Colonic mucosa (tissue), 4 donors: ENCODE measurements around the gene MFF. TPM values are rescaled to one million over a fixed set of nuclear protein-coding genes. Genes with fewer than 3 reads are reported as not detected.

Experiments
- DNase-seq: peaks from one replicate; pipeline ENCODE4 v3.0.0-alpha.2; 2020
- H3K27ac ChIP-seq: fragments of 200-600 bp; one replicate; pipeline ENCODE4 v1.8.0; 2021
- H3K27me3 ChIP-seq: fragments of 200-600 bp; one replicate; pipeline ENCODE4 v1.8.0; 2021
- H3K36me3 ChIP-seq: fragments of 200-600 bp; one replicate; pipeline ENCODE4 v1.8.0; 2021
- H3K4me1 ChIP-seq: fragments of 200-600 bp; one replicate; pipeline ENCODE4 v1.8.0; 2021; ENCODE audit warnings: mild to moderate bottlenecking
- H3K4me3 ChIP-seq: fragments of 200-600 bp; one replicate; pipeline ENCODE4 v1.8.0; 2021
- H3K9ac ChIP-seq, 2 donors: one replicate each; pipeline ENCODE4 v1.7.0; 2013; ENCODE audit warnings: control low read depth in 2 of 2, low read depth in 2 of 2, low read length in 2 of 2
- H3K9me3 ChIP-seq: fragments of 200-600 bp; one replicate; pipeline ENCODE4 v1.8.0; 2021
- CTCF ChIP-seq: fragments of 200-600 bp; IDR thresholded peaks from one replicate; pipeline ENCODE4 v1.8.0; 2022; ENCODE audit warnings: antibody characterized with exemption, mild to moderate bottlenecking
- intact Hi-C: fragments of 100-400 bp; cut with DNase I; formaldehyde crosslinking; loops from one replicate; pipeline ENCODE4 v1.14.1; 2022
- total RNA-seq, 2 donors: library from RNA; stranded (reverse); fragmentation: NEBNext Ultra II Directional in 1 of 2; extraction: Animal tissue kit (Norgen Biotek cat#: 25700) in 1 of 2; gene quantifications; one replicate each; pipeline ENCODE4 v1.2.1, GENCODE V29; 2021
- donor health status: healthy.
- donor health status: DM: no; HTN: no; CAD: no.
- donor health status: DM: no; HTN: no; CAD: no.

MFF gene
- total RNA-seq, 2 donors from 2014 or later, result 72.2 to 79.1 TPM

DNA sequence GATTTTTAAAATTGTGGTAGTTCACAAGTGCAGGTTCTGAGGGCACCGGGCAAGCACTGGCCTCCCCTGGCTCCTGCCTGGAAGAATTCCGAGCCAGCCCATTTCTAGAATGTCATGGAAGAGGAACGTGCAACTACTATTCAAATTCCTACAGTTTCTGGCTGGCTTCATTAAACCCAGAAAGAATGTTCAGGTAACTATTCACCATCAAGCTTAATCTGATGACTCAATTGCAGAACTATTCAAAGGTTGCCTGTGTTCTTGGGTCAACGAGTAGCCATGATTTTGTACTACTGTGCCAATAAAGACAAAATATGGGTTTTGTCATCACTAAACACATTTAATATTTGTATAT is 14.3 kb upstream of the MFF start:
- Histone ChIP-seq H3K27me3 (no peaks in the 10 kb centered on the region), H3K9ac (no peak overlapping the region), H3K4me3 (no peak overlapping the region), H3K9me3 (no peaks in the 10 kb centered on the region), H3K36me3 (no peaks in the 10 kb centered on the region), H3K4me1 (no peaks in the 10 kb centered on the region), H3K27ac (no peak overlapping the region)
- TF ChIP-seq CTCF, result no peak
- no peak for DNase-seq
- intact Hi-C loops, result no loop called here

DNA sequence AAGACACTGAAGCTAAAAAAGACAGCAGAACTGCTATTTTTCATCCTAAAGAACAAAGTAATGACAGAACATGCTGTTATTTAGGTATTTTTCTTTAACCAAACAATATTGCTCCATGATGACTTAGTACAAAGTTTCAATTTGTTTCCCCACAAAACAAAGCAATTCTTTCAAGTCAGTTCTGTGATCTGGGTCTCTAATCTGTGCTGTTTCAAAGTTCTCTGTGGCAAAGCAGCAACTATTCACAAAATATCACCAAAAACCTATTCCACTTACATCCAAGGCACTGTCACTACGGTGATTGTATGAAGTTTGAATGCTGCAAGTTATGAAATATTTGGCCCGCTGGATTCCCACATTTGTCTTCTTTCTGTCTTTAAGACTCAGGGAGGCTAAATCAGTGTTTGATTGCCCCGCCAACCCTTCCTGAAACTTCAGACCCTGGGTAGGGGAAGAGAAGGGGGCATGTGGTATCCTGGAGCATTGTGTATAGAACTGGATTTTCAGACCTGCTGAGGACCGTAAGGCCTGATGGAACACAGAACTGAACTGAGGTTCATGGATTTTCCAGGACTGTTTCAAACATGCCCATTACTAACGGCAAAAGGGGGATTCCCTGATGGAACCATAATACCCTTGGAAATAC is 13.1 kb upstream of the MFF start:
- no peaks in the 10 kb centered on the region for H3K27me3 ChIP-seq
- no peak overlapping the region for H3K4me3 ChIP-seq
- H3K4me1 ChIP-seq, result no peaks in the 10 kb centered on the region
- no peak overlapping the region for H3K9ac ChIP-seq
- H3K36me3 ChIP-seq, result no peaks in the 10 kb centered on the region
- no peaks in the 10 kb centered on the region for H3K9me3 ChIP-seq
- no peak for TF ChIP-seq CTCF
- DNase-seq, result no peak
- intact Hi-C loops, result no loop called here
- H3K27ac ChIP-seq, result no peak overlapping the region

DNA sequence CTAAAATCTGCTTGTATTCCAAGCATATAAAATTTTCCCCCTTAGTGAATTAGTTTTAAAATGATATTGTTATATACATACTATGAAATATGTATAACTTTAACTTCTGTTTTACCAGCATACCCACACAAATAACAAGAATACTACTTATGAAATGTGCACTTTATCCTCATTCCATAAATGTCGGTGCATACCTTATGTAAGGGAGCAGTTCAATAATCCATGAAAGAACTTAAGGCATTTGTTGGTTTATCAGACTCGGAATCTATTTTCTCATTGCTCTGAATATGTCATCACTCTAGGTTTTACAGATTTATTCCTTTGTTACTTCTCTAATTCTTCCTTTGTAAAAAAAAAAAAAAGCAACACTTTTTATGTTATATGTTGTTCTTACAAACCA is 12.5 kb upstream of the MFF start:
- no peaks in the 10 kb centered on the region for H3K4me1 ChIP-seq
- no peak for DNase-seq
- no peaks in the 10 kb centered on the region for H3K27me3 ChIP-seq
- H3K36me3 ChIP-seq, result no peaks in the 10 kb centered on the region
- no peak overlapping the region for H3K27ac ChIP-seq
- intact Hi-C loops, result no loop called here
- no peak for TF ChIP-seq CTCF
- H3K9ac ChIP-seq, result no peak overlapping the region
- no peak overlapping the region for H3K4me3 ChIP-seq
- H3K9me3 ChIP-seq, result no peaks in the 10 kb centered on the region

- no peaks in the 10 kb centered on the region for H3K4me1 ChIP-seq
- H3K4me3 ChIP-seq, result no peak overlapping the region
- no peak for TF ChIP-seq CTCF
- no peak overlapping the region for H3K9ac ChIP-seq
- no peaks in the 10 kb centered on the region for H3K27me3 ChIP-seq
- DNase-seq, result no peak
- no peaks in the 10 kb centered on the region for H3K36me3 ChIP-seq
- H3K9me3 ChIP-seq, result no peaks in the 10 kb centered on the region
- intact Hi-C loops, result no loop called here
- no peak overlapping the region for H3K27ac ChIP-seq
Observed at GRCh38 chr2:227313310-227313709, 11.7 kb upstream of the MFF start.

GRCh38 chr2:227317834-227318233 is 7.2 kb upstream of the MFF start:
- H3K36me3 ChIP-seq, result no peaks in the 10 kb centered on the region
- H3K9me3 ChIP-seq, result no peaks in the 10 kb centered on the region
- no peaks in the 10 kb centered on the region for H3K4me1 ChIP-seq
- no peaks in the 10 kb centered on the region for H3K27me3 ChIP-seq
- no peak overlapping the region for H3K27ac ChIP-seq
- H3K9ac ChIP-seq, result no peak overlapping the region
- intact Hi-C loops, result no loop called here
- no peak overlapping the region for H3K4me3 ChIP-seq
- no peak for TF ChIP-seq CTCF
- DNase-seq, result no peak
